Bronchial epithelial cell (primary cell): ENCODE results near the gene RPS28. TPM values are rescaled to one million over a fixed set of nuclear protein-coding genes. Genes with fewer than 3 reads are reported as not detected.
"Not testable (repeated sequence)": the region's sequence is repeated elsewhere in the genome, so short reads cannot be mapped to it uniquely, and the experiment has no call there.

ENCODE experiments used
- DNase-seq: peaks from one replicate; pipeline ENCODE4 v3.0.0-alpha.2; 2010; ENCODE audit warnings: low read depth
- FAIRE-seq: peaks from 2 replicates; lab custom pipeline; 2011; peaks lifted over from hg19 to GRCh38; lab: Jason Lieb, UNC
- H3K27me3 ChIP-seq: 2 replicates; pipeline ENCODE4 v1.5.1; 2011; ENCODE audit warnings: low read length; ENCODE audit not compliant: control insufficient read depth, insufficient read depth
- H3K36me3 ChIP-seq: 2 replicates; pipeline ENCODE4 v1.5.1; 2011; ENCODE audit warnings: low read length; ENCODE audit not compliant: control insufficient read depth, insufficient read depth
- H3K4me3 ChIP-seq: 2 replicates; pipeline ENCODE4 v1.5.1; 2011; ENCODE audit warnings: mild to moderate bottlenecking, low read depth, low read length, control low read depth
- CTCF ChIP-seq: IDR thresholded peaks from 2 replicates; pipeline ENCODE4 v1.5.1; 2011; ENCODE audit warnings: mild to moderate bottlenecking, moderate library complexity, low read length, control low read depth, inconsistent platforms; ENCODE audit not compliant: insufficient read depth, severe bottlenecking
- total RNA-seq: library from RNA; depleted of rRNA; stranded (reverse); fragments of >200 nt; gene quantifications from 2 replicates; pipeline ENCODE4 v1.2.1, GENCODE V29; 2014

RPS28 gene
- total RNA-seq, 1 donor from 2014 or later = 279 TPM

GRCh38 chr19:8310342-8311055 is 10.8 kb upstream of the RPS28 start:
- H3K36me3 ChIP-seq = peaks cover 10% of the 10 kb centered on the region
- FAIRE-seq (no peak), DNase-seq (no peak)
- H3K4me3 ChIP-seq = no peak overlapping the region
- no peak for TF ChIP-seq CTCF
- H3K27me3 ChIP-seq = no peaks in the 10 kb centered on the region

- H3K36me3 ChIP-seq = peaks cover 10% of the 10 kb centered on the region
- no peak for TF ChIP-seq CTCF
- DNase-seq = no peak
- no peaks in the 10 kb centered on the region for H3K27me3 ChIP-seq
- FAIRE-seq = no peak
- no peak overlapping the region for H3K4me3 ChIP-seq
Observed at GRCh38 chr19:8311461-8312260, 9.6 kb upstream of the RPS28 start.

GRCh38 chr19:8314981-8315640 is 6.2 kb upstream of the RPS28 start:
- not testable (repeated sequence) for H3K27me3 ChIP-seq, FAIRE-seq, H3K4me3 ChIP-seq, DNase-seq, H3K36me3 ChIP-seq

GRCh38 chr19:8316351-8317125 is 4.8 kb upstream of the RPS28 start:
- FAIRE-seq = no peak
- TF ChIP-seq CTCF = no peak
- Histone ChIP-seq H3K27me3 (no peaks in the 10 kb centered on the region), H3K36me3 (peaks cover 6% of the 10 kb centered on the region), H3K4me3 (no peak overlapping the region)
- DNase-seq = no peak

GRCh38 chr19:8318835-8319234 is 2.5 kb upstream of the RPS28 start:
- H3K27me3 ChIP-seq, FAIRE-seq, H3K4me3 ChIP-seq, DNase-seq: not testable (repeated sequence)
- H3K36me3 ChIP-seq = peaks cover 13% of the 10 kb centered on the region

GRCh38 chr19:8319807-8320520 is 1.3 kb upstream of the RPS28 start:
- no peak for TF ChIP-seq CTCF
- no peak for FAIRE-seq
- H3K36me3 ChIP-seq = peaks cover 12% of the 10 kb centered on the region

More at GRCh38 chr19:8319807-8320520, 1.3 kb upstream of the RPS28 start:
- H3K27me3 ChIP-seq = no peaks in the 10 kb centered on the region
- no peak for DNase-seq
- peak overlapping the region; percentile 77 for H3K4me3 ChIP-seq
